DLD1 (cell line): ENCODE results near the gene DUSP1.

Experiments used
- in situ Hi-C: cut with HindIII; loops from 2 replicates; pipeline ENCODE4 v1.10.0; 2017; ENCODE audit warnings: low sequenced_read_pairs

DUSP1 gene

DNA sequence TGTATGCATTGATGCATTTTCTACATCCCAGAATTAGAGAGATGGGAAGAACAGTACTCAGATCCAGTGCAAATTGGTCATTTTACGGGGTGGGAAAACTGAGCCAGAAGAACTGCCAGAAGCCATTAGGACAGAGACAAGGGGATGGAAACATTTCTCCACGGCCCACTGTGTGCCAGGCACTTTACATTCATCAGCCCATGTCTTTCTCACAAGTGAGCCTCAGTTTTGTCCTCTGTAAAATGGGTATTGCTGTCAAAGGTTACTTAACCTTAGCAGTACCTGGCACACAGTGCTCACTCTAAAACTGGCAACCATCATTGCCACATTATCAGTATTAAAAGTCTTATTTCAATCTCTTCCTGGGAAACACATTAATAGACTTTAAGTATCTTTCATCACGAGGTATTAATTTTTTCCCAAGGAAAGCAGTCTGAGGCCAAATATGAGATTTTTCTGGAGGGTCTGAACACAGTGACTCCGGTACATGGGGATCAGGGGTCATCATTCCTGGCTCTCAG lies 5.2 kb downstream of the DUSP1 start:
- in situ Hi-C loops = no loop called here

DNA sequence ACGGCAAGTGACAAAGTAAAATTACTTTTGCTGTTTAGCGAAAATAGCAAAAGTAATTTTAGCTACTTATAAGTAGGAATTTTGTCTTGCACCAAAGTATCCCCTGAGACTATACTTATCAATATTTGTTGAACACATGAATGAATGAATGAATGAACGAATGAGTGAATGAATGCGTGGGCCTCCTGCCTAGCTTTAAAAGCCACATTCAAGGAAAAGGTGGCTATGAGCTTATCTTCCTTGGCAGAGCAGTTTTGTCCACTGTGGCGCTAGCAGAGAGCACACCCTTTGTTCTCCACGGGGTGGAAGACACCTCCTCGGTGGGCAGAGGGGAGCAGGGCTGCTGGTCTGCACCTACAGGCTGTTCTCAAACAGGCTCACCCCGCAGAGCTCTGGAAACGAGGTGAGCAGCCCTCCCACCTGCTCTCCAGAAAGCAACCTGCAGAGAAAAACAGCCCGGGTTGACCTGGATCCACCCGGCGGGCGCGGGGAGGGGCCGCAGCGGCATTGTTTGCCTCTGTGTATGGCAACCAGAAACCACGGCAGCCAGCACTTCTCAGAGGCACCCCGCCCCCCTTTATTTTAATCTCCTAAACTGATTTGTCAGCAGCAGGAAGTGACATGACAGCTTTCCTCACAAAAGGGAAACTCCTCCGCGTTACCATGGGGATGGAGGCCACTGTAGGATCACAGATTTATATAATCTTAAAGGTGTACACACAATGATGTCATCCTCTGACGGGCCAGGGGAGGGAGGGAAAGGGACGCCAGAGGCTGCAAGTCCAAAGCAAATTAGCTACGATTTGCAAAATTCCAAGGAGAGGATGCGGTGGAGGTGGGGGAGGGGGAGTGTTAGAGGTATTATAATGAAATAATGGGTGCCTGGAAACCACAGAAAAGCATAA lies 5.9 kb downstream of the DUSP1 start:
- in situ Hi-C loops = no loop called here

DNA sequence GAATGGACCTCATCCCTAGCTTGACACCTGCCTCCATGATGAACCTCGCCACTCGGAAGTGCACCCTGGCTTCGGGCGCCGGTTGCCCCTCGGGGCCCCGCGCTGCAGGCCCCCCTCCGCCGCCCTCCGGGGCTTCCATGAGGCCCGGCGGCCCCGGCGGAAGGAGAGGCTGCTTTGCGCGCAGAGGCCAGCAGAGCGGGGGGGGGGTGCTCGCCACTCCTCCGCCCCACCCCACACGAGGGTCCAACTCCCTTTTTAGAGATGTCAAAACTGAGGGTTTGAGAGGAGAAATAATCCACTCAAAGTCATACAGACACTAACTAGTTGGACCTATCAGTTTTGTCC lies 7.9 kb downstream of the DUSP1 start:
- in situ Hi-C loops = no loop called here

DNA sequence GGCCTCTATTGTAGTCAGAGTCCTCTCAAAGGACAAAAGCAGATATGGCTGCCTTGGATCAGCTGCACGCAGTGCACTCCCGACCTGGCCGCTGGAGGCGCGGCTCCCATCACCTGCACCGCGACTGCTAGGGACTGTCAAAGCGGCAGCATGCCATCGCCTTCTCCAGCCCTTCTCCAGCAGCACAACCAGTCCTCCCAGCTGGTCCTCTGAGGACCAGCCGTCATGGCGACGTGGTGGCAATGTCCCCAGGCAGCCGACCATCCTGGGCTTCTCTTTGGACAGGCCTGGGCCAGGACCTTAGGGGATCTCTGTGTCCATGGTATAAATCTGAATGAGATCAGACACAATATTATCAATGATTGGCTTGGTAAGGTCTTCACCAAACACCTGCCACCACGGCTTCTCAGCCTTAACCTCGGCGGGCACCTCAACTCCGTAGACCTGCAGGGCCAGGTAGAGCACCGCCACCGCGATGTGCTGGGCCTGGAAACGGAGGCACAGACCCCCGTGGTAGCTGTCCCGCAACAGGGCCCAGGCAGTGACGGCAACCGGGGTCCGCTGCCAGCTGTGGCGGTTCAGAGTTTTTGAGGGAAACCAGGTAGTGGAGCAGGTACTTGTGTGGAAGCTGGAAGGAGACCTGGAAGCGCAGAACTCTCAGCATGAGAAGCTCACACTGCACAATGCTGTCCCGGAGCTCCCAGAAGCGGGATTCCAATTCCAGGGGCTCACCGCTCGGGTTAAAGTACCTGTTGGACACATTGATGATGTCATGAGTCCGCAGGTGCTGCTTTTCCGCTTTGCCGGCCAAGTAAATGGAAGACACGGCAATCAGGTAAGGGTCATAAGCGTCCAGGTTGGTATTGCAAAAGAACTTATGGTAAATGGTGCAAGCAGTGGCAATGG lies 8.5 kb downstream of the DUSP1 start:
- in situ Hi-C loops = no loop called here

DNA sequence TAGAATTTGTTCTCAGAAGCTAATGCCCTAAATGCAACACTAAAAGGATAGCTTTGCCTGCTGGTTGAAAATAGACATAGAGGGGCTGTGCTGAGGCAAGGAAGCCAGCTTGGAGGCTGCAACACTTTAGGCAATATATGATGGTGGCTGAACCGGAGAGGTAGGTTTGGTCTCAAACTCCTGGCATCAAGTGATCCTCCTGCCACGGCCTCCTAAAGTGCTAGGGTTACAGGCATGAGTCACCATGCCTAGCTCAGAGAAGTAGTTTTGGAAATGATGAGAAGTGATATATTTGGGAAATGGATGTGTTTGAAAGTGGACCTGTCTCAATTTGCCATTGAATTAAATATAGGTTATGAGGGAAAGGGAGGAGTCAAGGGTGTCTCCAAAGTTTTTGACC lies 10.0 kb downstream of the DUSP1 start:
- in situ Hi-C loops = no loop called here

DNA sequence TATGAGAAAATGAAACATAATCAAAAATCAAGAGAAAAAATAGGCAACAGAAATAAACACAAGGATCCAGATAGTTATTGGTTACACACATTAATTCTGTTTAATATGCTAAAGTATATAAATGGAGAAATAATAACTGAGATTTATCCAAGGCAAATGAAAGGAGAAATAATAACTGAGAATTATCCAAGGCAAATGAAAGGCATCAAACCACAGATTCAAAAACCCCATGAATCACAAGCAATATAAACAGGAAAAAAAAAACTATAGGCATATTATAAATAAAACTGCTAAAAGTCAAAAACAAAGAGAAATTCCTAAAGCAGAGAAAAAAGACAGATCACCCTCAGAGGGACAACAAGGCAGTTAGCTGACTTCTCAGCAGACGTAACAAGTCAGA lies 10.9 kb downstream of the DUSP1 start:
- in situ Hi-C loops = no loop called here

DNA sequence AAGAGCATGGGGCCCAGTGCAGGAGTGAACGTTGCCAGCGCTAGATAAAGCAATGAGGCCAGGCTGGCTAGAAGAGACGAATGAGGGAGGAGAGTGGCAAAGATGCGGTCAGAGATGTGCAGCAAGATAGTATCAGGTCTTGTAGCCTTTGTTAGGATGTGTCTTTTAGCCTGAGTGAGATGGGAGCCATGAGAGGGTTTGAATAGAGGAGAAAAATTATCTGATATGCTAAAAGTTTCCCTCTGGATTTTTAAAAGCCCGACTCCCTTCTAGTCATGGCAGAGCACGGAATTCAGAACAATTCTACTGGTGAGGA lies 12.2 kb downstream of the DUSP1 start:
- in situ Hi-C loops = no loop called here

DNA sequence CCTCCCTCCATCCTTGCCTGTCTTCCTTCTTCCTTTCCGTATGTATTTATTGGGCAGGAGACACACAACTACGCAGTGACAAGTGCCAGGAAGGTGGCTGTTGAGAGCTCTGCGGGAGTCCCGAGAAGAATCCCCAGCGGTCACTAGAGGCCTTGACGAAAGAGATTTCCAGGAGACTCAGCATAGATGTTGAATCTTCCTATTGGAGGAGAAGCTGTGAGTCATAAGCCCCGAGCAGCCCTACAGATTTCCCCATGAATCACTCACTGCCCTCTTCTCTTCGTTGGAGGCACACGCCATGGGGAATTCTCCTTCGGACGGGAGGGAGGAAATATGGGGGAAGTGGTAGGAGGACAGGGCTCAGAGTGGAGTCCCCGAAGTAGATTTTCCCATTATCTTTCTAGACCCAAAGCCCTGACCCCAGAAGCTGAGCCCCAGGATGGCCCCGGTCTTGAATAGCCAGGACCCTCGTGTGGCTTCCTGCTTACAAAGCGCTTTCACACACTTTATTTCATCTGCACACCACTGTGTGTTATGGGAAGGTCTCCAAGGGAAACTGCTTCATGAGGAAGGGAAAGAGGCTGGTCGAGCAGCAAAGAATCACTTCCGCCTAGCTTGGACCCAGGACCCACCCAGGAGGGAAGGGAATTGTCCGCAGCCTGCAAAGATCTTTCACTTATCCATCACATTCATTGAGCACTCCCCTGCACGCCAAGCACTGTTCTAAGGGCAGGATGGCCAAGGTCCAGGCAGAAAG lies 12.7 kb downstream of the DUSP1 start:
- in situ Hi-C loops = no loop called here

DNA sequence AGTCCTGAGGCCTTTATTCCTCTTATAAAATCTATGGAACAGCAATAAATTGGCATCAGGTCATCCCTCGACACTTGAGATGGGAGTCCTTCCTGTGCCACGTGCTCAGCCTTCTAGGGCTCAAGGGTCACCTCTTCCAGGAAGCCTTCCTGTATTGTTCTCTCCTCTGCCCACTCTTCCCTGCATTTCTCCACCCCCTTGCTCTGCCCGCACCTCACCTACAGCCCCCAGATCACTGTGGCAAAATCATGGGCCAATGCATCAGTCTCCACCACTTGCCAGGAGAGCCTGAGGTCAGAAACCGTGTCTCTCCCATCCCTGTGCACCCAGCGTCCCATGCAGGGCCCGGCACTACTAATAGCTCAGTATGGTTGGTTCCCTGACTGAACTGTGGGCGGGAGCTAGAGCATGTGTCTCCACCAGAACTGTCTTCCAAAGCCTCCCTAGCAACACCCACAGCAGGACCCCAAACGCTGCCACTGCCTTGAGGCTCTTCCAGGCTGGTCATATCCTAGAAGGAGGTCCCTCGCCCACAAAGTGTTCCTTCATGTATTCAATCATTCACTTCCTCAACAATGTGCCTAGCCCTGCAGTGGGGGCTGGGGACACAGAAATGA lies 13.5 kb downstream of the DUSP1 start:
- in situ Hi-C loops = no loop called here

DNA sequence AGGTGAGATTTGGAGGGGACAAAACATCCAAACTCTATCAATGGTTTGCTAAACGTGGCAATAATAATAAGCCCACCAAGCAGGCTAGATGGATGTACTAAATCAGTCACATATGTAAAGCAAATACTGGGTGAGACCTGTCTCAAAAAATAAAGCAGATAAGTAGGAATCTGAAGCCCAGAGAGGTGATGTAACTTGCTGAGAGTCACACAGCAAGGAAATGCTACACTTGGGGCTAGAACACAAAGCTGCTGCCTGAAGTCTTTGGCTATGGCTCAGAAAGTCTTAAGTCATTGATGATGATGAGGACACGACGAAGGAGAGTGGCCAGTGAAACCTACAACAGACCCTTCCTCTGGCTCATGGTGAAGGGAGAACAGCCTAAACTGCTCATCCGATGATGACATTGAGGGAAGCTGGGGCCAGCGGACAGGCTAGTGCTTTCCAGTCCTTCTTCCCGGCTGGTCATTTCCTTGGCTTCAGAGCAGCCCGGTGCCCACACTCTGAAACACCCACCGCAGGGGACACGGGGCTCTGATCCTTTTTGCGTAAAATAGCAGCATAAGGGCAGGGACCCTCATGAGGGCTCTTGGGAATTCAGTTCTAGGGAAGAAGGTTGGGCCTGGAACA lies 14.1 kb downstream of the DUSP1 start:
- in situ Hi-C loops = no loop called here

DNA sequence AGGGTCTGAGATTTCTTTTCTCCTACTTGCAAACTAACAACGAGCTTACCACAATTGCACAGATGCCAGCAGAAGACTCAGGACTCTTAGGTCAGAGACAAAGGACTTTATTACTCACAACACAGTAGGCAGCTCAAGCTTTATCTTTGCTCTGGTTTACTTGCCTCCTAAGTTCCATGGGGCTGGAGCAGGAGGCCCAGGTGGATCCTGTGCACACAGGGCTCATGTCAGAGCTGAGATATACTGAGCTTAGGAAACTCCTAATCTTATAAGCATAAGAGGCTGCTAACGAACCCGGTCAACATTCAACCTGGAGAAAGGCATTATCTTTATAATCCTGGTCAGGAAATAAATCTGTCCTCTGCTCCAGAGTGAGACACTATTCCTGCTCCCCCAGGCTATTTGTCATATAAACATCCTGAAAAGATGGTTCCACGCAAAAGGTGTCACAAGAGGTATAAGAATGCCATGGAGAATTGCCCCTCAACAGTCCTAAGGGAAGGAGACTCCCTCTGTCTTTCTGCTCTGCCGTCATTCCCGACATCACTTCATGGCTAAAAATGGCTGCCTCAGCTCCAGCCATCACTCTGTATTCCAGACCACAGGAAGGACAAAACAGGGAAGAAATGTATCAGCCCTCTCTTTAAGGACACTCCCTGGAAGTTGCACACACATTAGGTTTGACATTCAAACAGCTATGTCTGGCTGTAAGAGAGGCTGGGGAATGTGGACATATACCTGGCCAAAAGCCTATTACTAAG lies 16.2 kb downstream of the DUSP1 start:
- in situ Hi-C loops = no loop called here

DNA sequence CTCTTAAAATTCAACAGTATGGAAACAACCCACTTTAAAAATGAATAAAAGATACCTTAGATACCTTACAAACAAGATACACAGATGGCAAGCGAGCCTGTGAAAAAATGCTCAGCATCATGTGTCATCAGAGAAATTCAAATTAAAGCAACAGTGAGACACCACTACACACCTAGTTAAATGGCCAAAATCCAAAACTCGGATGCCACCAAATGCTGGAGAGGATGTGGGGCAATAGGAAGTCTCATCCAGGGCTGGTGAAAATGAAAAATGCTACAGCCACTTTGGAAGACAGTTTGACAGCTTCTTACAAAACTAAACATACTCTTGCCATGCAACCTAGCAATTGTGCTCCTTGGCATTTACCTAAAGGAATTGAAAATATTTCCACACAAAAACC lies 17.9 kb downstream of the DUSP1 start:
- in situ Hi-C loops = no loop called here

DNA sequence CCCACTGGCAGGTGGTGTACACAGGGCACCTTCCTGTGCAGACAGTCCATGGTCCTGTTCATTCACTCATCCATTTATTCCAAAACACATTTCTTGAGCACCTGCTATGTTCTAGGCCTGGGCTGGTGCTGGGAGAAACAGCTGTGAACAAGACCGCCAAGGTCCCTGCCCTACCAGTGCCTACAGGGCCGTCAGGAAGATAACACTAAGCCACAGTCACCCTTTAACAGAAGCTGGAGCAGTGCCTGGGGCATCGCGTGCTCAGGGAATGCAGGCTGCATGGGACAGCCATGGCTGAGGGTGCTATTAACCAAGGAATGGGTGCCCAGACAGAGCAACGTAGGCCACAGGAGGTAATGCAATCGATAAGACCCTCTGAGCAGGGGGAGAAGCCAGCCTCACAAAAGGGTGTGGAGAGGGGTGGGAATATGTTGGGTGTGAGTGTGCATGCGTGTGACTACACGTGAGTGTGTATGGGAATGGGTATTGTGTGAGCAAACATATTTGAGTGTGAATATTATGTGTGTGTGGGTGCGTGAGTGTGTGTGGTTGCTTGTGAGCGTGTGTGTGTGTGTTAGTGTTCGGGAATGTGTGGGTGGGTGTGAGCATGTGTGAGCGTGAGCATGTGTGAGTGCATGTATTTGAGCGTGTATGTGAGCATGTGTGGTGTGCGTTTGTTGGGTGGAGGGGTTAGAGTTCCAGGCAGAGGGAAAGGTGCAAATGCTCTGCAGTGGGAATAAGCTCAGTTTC lies 19.1 kb downstream of the DUSP1 start:
- in situ Hi-C loops = no loop called here

DNA sequence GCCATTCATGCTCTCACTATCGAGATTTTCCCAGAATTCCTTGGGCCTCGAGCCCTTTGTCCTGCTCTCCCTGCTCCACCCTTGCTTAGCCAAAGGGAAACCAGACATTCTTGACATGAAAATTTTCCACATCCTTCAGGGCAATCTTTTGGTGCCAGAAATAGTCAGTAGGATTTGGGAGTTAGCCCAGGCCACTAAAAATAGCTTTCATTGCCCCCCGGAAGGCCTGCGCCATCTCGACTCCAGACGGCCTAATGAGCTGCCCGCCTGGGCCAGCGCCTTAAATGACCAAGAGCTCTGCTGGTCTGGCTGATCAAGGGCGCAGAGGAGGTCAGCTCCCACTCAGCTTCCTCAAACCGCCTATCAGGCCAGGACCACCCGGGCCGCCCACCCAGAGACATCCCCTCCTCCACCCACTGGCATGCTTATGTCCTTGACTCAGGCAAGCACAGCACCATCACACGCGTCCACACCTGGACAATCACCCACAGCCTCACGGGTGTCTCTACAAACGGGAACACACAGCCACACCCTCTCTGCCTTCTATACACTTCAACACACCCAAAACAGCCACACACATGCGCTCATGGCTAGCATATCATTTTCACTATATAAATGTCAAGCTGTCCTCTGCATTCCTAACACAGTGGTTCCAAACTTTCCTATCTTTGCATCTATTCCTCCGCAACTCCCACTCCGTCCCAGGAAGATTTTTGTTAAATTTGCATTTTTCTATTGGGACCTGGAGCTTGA lies 20.9 kb downstream of the DUSP1 start:
- in situ Hi-C loops = no loop called here

DNA sequence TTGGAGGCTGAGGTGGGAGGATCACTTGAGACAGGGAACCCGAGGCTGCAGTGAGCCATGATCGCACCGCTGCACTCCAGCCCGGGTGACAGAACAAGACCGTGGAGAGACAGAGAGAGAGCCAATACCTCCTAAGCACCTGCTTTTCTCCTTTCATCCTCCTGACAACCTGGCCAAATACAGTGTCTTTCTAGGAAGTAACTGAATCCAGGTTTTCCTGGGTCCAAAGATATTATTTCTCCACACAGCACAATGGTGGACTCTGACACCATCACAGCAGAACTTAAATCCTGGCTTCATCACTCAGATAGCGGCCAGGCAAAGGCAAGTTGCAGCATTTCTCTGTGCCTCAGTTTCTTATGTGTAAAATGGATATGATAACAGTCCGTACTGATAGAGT lies 21.9 kb downstream of the DUSP1 start:
- in situ Hi-C loops = no loop called here

DNA sequence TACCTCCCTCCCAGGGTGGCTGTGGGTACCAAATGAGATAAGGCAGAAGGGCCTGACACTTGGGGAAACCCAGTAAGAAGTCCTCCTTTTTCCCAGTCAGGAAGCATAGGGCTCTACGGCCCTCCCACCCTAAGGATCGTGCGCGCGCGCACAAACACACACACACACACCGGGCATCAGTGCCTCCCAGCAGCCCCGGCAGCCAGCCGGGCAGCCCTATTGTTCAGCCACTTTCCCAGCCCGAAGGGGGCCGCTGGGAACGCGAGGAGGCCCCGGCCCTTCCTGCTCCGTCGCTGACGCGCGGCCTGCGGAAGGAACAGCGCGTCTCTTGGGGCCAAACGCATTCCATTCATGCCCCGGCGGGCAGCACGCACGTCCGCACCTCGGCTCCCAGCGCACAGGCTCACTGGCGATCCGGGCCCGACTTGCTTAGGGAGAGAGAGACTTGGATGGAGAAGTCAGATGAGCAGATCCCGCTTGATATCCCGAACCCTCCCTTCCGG lies 22.6 kb downstream of the DUSP1 start:
- in situ Hi-C loops = no loop called here

DNA sequence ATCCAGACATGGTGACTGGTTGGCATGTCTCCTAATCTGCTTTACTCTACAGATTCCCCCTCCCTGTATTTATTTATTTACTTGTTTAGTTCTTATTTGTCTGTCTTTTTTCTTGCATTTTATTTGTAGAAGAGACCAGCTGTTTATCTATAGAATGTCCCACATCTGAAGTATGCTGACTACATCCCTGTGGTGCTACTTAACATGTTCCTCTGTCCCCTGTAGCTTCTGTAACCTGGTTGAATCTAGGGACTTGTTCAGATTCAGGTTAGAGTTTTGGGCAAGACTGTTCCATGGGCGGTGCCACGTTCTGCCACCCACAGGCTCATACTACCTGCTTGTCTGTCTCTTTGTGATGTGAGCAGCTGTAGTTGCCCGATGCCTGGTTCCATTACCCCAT lies 23.5 kb downstream of the DUSP1 start:
- in situ Hi-C loops = no loop called here

DNA sequence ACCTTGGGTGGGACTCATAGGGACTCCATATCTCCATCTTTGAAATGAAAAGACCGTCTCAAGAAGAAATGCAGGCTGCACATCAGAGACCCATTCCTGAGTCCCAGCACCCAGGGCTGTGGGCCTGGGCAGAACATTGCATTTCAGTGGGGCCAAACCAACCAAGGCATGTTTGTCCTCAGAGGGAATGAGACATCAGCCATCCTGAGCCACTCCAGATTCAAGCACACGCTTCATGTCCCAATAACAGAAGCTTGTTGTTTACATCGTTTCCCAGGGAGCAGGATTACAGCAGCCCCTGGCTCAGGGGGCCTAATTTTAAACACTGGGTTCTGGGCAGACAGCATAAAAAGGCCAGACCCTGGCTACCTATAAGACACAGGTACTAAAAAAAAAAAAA lies 24.3 kb downstream of the DUSP1 start:
- in situ Hi-C loops = no loop called here
